Sigmoid colon (tissue), 4 donors: ENCODE data around the gene SLC38A6.

Experiments
- CTCF ChIP-seq, 4 experiments: fragments of 450-650 bp in 3 of 4; fragments of 200-600 bp in 1 of 4; IDR thresholded peaks; one replicate each; pipeline ENCODE4 v1.5.1; 2016 to 2019; ENCODE audit warnings: antibody characterized with exemption in 4 of 4, mild to moderate bottlenecking in 3 of 4, moderate library complexity in 2 of 4
- EP300 ChIP-seq, 4 donors: sonication (generic); formaldehyde crosslinking; IDR thresholded peaks; one replicate each; pipeline ENCODE4 v1.6.1; 2017; ENCODE audit warnings: antibody characterized with exemption in 4 of 4
- POLR2A ChIP-seq, 2 donors: fragments of 450-650 bp; IDR thresholded peaks; one replicate each; pipeline ENCODE4 v1.6.1; 2016; ENCODE audit warnings: antibody characterized with exemption in 2 of 2, mild to moderate bottlenecking in 2 of 2, moderate library complexity in 2 of 2
- POLR2AphosphoS5 ChIP-seq, 4 donors: sonication (generic); formaldehyde crosslinking; IDR thresholded peaks; one replicate each; pipeline ENCODE4 v1.6.1; 2017; ENCODE audit warnings: antibody characterized with exemption in 4 of 4

DNA sequence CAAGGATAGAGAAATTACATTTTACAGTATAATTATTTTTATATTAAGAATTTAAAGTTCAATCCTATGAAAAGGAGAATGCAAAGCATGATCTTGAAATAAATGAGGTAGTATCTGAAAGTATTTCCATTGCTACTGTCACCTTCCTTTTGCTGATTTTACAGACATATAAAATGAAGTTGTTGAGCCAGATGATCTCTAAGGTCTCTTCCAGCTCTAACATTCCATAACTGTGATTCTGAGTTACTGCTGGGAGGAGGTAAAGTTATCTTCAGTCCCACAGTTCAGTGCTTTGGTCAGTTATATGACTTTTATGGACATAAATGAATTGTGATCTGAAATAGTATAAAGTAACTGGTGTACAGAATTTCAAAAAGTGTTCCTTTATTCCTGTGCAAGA, 52.8 kb downstream of the SLC38A6 start:
- TF ChIP-seq POLR2A (IDR thresholded peaks at IDR 0.05) (no peak), EP300 (IDR thresholded peaks at IDR 0.05) (no peak), CTCF (IDR thresholded peaks at IDR 0.05) (no peak), POLR2AphosphoS5 (IDR thresholded peaks at IDR 0.05) (no peak)
